HL-60 (cell line): ENCODE results near the gene SREBF1.

Experiments
- GABPA ChIP-seq: IDR thresholded peaks from 2 replicates; pipeline ENCODE4 v1.6.1; 2012; ENCODE audit warnings: low read depth
- TF ChIP-seq, protein P1 (sequence below): IDR thresholded peaks from one replicate; pipeline ENCODE4 v1.5.1; 2011; ENCODE audit warnings: low read length, control low read depth, inconsistent platforms; ENCODE audit not compliant: insufficient read depth
- TF ChIP-seq, protein P2 (sequence below): IDR thresholded peaks from 2 replicates; pipeline ENCODE4 v1.6.1; 2012; ENCODE audit warnings: low read depth; ENCODE audit not compliant: insufficient replicate concordance

DNA sequence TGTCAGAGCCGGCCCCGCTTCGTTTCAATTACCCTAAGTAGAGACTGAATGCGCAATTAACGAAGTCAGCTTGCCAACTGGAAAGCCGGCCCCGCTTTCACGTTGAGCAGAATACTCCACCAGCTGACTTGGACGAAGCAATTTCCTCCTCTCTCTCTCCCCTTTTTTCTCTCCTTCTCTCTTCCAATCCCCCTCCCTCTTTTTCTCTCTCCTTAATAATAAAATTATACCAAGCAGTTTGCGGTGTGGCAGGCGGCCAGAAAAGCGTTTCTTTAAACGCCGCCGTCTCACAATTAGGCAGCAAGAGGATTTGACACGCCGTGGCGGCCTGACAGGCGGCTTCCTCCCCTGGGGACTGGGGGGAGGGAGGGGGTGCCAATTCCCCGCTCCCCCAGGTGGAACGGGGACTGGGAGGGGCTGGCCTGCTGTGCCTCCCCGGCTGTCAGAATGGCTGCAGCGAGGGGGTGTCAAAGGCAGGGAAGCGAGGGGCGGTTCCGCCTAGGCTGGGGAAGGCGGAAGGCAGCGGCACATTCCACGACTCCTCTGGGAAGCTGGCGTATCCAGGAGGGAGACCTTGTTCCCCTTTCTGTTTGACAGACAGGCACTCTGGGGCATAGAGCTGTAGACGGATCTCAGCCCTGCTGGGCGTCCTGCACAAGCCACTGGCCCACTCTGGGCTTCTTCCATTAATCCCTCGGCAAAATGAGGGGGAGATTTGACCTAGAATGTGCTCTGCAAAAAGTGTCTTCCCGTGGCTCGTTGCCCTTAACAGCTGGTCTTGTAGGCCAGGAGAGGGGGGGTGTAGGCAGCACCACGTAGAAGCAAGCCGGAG lies 52.7 kb downstream of the SREBF1 start:
- TF ChIP-seq, protein P1, sequence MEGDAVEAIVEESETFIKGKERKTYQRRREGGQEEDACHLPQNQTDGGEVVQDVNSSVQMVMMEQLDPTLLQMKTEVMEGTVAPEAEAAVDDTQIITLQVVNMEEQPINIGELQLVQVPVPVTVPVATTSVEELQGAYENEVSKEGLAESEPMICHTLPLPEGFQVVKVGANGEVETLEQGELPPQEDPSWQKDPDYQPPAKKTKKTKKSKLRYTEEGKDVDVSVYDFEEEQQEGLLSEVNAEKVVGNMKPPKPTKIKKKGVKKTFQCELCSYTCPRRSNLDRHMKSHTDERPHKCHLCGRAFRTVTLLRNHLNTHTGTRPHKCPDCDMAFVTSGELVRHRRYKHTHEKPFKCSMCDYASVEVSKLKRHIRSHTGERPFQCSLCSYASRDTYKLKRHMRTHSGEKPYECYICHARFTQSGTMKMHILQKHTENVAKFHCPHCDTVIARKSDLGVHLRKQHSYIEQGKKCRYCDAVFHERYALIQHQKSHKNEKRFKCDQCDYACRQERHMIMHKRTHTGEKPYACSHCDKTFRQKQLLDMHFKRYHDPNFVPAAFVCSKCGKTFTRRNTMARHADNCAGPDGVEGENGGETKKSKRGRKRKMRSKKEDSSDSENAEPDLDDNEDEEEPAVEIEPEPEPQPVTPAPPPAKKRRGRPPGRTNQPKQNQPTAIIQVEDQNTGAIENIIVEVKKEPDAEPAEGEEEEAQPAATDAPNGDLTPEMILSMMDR = no peak
- TF ChIP-seq GABPA = no peak
- TF ChIP-seq, protein P2, sequence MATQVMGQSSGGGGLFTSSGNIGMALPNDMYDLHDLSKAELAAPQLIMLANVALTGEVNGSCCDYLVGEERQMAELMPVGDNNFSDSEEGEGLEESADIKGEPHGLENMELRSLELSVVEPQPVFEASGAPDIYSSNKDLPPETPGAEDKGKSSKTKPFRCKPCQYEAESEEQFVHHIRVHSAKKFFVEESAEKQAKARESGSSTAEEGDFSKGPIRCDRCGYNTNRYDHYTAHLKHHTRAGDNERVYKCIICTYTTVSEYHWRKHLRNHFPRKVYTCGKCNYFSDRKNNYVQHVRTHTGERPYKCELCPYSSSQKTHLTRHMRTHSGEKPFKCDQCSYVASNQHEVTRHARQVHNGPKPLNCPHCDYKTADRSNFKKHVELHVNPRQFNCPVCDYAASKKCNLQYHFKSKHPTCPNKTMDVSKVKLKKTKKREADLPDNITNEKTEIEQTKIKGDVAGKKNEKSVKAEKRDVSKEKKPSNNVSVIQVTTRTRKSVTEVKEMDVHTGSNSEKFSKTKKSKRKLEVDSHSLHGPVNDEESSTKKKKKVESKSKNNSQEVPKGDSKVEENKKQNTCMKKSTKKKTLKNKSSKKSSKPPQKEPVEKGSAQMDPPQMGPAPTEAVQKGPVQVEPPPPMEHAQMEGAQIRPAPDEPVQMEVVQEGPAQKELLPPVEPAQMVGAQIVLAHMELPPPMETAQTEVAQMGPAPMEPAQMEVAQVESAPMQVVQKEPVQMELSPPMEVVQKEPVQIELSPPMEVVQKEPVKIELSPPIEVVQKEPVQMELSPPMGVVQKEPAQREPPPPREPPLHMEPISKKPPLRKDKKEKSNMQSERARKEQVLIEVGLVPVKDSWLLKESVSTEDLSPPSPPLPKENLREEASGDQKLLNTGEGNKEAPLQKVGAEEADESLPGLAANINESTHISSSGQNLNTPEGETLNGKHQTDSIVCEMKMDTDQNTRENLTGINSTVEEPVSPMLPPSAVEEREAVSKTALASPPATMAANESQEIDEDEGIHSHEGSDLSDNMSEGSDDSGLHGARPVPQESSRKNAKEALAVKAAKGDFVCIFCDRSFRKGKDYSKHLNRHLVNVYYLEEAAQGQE = no peak
